ENCODE results near the gene GORASP2. TPM values are rescaled to one million over a fixed set of nuclear protein-coding genes. Genes with fewer than 3 reads are reported as not detected.

Gene GORASP2
- total RNA-seq, 3 donors from 2014 or later, result 70.3 to 73.4 (median 71.2) TPM

DNA sequence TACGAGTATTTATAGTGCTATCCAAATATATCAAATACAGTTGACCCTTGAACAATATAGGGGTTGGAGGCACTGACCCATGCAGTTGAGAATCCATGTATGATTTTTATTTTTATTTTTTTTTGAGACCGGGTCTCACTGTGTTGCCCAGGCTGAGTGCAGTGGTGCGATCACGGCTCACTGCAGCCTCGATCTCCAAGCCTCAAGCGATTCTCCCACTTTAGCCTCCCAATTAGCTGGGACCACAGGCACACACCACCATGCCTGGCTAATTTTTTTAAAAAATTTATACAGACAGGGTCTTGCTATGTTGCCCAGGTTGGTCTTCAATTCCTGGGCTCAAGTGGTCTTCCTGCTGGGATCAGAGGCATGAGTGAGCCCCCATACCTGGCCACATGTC is 70.6 kb downstream of the GORASP2 start:
- intact Hi-C loops (cut with DNase I, micrococcal nuclease), result no loop called here

DNA sequence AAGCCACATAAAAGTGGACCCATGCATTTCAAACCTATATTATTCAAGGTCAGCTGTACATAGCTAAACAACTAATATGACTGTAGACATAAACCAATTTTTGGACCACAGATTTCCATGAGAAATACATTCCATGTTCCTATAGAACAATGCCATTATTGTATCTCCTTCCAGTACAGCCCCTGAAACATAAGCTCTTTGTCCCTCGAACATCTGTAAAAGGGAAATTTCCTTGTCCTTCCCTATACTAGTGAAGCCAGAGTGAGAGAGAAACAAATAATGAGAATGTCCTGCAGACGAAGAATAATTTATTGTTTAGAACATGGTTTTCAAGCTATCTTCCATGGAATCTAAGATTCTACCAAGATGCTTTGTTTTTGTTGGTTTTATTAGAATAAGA is 75.3 kb downstream of the GORASP2 start:
- Histone ChIP-seq H3K36me3 (ENCODE audit: low read depth) (peaks cover 7% of the 10 kb centered on the region), H3K4me3 (no peak overlapping the region), H3K4me1 (ENCODE audit: low read depth) (no peaks in the 10 kb centered on the region), H3K9me3 (no peaks in the 10 kb centered on the region)
- TF ChIP-seq, protein P1, sequence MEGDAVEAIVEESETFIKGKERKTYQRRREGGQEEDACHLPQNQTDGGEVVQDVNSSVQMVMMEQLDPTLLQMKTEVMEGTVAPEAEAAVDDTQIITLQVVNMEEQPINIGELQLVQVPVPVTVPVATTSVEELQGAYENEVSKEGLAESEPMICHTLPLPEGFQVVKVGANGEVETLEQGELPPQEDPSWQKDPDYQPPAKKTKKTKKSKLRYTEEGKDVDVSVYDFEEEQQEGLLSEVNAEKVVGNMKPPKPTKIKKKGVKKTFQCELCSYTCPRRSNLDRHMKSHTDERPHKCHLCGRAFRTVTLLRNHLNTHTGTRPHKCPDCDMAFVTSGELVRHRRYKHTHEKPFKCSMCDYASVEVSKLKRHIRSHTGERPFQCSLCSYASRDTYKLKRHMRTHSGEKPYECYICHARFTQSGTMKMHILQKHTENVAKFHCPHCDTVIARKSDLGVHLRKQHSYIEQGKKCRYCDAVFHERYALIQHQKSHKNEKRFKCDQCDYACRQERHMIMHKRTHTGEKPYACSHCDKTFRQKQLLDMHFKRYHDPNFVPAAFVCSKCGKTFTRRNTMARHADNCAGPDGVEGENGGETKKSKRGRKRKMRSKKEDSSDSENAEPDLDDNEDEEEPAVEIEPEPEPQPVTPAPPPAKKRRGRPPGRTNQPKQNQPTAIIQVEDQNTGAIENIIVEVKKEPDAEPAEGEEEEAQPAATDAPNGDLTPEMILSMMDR (IDR thresholded peaks at IDR 0.05), result no peak
- intact Hi-C loops (cut with DNase I, micrococcal nuclease), result no loop called here
- DNase-seq, result no peak
- ATAC-seq, result no peak

More for the DNA sequence above, 70.6 kb downstream of the GORASP2 start:
- no peak for ATAC-seq
- H3K4me3 ChIP-seq, result no peak overlapping the region
- TF ChIP-seq, protein P1 (IDR thresholded peaks at IDR 0.05), result no peak
- H3K36me3 ChIP-seq (ENCODE audit: low read depth), result no peaks in the 10 kb centered on the region
- H3K9me3 ChIP-seq, result no peaks in the 10 kb centered on the region
- no peak for DNase-seq
- no peaks in the 10 kb centered on the region for H3K4me1 ChIP-seq (ENCODE audit: low read depth)

DNA sequence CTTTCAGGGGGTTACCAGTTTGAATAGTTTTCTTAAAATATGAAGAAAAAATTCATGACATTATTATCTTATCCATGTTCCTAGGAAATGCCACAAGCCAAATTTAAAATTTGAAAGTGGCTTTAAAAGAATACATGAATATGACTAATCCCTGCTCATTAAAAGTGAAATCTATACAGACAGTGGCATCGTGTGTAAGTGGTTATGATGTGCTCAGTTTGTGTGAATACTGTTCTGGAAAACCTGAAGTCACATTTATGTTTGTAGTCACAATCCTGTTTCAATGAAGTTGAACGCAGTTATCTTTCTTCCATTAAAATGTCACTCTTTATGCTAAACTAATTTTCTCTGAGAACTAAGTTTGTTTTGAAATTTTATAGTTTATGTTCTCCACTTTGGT is 75.8 kb downstream of the GORASP2 start:
- no peak for ATAC-seq
- intact Hi-C loops (cut with DNase I, micrococcal nuclease), result no loop called here
- no peaks in the 10 kb centered on the region for H3K9me3 ChIP-seq
- peaks cover 7% of the 10 kb centered on the region for H3K36me3 ChIP-seq (ENCODE audit: low read depth)
- H3K4me3 ChIP-seq, result no peak overlapping the region
- TF ChIP-seq, protein P1 (IDR thresholded peaks at IDR 0.05), result no peak
- DNase-seq, result no peak
- H3K4me1 ChIP-seq (ENCODE audit: low read depth), result no peaks in the 10 kb centered on the region

DNA sequence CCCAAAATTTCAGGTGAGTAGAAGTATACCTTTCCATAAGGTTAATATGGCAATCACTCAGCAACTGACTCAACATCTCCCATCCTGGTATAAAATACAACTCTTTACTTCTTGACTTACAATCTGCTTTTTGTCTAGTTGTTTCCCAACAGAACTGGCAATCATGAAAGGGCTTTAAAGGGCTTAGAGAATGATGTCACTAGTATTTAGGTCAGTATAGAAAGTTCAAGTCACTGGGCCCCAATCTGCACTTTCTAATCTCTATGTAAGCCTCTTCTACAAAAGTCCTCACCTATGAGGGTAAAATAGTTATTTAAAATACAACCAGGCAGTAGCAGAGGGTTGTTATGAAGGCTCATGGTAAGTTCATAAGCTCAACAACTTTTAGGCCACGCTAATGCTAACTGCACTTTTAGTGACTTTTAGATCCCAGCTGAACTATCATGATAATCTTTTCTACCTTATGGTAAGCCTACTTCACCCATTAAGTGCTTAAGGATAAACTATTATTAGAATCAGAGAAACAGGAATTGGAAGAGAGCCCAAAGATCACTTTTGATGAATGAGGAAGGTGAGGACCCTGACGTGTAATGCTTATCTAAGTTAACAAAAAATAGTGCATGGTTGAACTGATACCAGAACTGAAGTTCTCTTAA is 79.6 kb downstream of the GORASP2 start:
- TF ChIP-seq, protein P1 (IDR thresholded peaks at IDR 0.05), result no peak
- Histone ChIP-seq H3K36me3 (ENCODE audit: low read depth) (peaks cover 7% of the 10 kb centered on the region), H3K9me3 (no peaks in the 10 kb centered on the region), H3K4me3 (no peak overlapping the region), H3K4me1 (ENCODE audit: low read depth) (no peaks in the 10 kb centered on the region)
- intact Hi-C loops (cut with DNase I, micrococcal nuclease), result no loop called here
- no peak for DNase-seq
- no peak for ATAC-seq

DNA sequence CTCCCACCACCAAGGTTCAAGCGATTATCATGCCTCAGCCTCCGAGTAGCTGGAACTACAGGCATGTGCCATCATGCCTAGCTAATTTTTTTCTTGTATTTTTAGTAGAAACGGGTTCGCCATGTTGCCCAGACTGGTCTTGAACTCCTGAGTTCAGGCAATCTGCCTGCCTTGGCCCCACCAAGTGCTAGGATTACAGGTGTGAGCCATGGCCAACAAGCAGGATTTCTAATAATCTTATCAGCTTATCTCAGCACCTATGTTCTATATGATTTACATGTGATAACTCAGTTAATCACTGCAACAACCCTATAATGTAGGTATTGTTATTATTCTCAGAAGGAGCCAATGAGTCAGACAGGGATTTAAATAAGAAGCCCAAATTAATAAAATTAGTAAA is 80.3 kb downstream of the GORASP2 start:
- H3K36me3 ChIP-seq (ENCODE audit: low read depth), result peaks cover 7% of the 10 kb centered on the region
- no peak for DNase-seq
- no peak for ATAC-seq

More for the DNA sequence above, 80.3 kb downstream of the GORASP2 start:
- no peak overlapping the region for H3K4me3 ChIP-seq
- no peaks in the 10 kb centered on the region for H3K4me1 ChIP-seq (ENCODE audit: low read depth)
- H3K9me3 ChIP-seq, result no peaks in the 10 kb centered on the region
- intact Hi-C loops (cut with DNase I, micrococcal nuclease), result no loop called here
- TF ChIP-seq, protein P1 (IDR thresholded peaks at IDR 0.05), result no peak

Measured in mucosa of descending colon (tissue), 3 donors.